ENCODE results near the gene CASZ1. TPM values are rescaled to one million over a fixed set of nuclear protein-coding genes. Genes with fewer than 3 reads are reported as not detected.

CASZ1 gene
- total RNA-seq, 1 donor from 2014 or later, result 3.4 TPM

GRCh38 chr1:10624256-10625050 is 172.0 kb downstream of the CASZ1 start:
- Mint-ChIP-seq H3K27me3 (ENCODE audit: insufficient read depth, low read depth) (peaks cover 3% of the 10 kb centered on the region), H3K36me3 (no peaks in the 10 kb centered on the region), H3K4me3 (no peak overlapping the region), H3K27ac (no peak overlapping the region), H3K9me3 (no peaks in the 10 kb centered on the region), H3K4me1 (peaks cover 12% of the 10 kb centered on the region)
- no peaks in the 10 kb centered on the region for H3K9me3 ChIP-seq (ENCODE audit: low read depth)
- H3K4me2 ChIP-seq, result no peak overlapping the region
- H3K79me2 ChIP-seq (ENCODE audit: low read depth), result no peaks in the 10 kb centered on the region
- no peak overlapping the region for H3K27ac ChIP-seq
- no peaks in the 10 kb centered on the region for H3F3A ChIP-seq (ENCODE audit: low read depth)
- no peak overlapping the region for H3K4me3 ChIP-seq
- TF ChIP-seq EZH2 (IDR thresholded peaks at IDR 0.05), result no peak
- no peaks in the 10 kb centered on the region for H3K27me3 ChIP-seq
- H3K4me1 ChIP-seq, result no peaks in the 10 kb centered on the region
- no peaks in the 10 kb centered on the region for H3K36me3 ChIP-seq
- H2AFZ ChIP-seq (replicated peaks), result no peak overlapping the region
- H4K20me1 ChIP-seq (ENCODE audit: low read depth), result peaks cover 8% of the 10 kb centered on the region
- no peak for DNase-seq (ENCODE audit: low spot score)
- no peak overlapping the region for H3K9ac ChIP-seq

- peaks cover 11% of the 10 kb centered on the region for H3K4me1 Mint-ChIP-seq
- no peaks in the 10 kb centered on the region for H3K9me3 Mint-ChIP-seq
- H3K27ac ChIP-seq, result no peak overlapping the region
- TF ChIP-seq, protein P1, sequence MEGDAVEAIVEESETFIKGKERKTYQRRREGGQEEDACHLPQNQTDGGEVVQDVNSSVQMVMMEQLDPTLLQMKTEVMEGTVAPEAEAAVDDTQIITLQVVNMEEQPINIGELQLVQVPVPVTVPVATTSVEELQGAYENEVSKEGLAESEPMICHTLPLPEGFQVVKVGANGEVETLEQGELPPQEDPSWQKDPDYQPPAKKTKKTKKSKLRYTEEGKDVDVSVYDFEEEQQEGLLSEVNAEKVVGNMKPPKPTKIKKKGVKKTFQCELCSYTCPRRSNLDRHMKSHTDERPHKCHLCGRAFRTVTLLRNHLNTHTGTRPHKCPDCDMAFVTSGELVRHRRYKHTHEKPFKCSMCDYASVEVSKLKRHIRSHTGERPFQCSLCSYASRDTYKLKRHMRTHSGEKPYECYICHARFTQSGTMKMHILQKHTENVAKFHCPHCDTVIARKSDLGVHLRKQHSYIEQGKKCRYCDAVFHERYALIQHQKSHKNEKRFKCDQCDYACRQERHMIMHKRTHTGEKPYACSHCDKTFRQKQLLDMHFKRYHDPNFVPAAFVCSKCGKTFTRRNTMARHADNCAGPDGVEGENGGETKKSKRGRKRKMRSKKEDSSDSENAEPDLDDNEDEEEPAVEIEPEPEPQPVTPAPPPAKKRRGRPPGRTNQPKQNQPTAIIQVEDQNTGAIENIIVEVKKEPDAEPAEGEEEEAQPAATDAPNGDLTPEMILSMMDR (IDR thresholded peaks at IDR 0.05), result no peak
- TF ChIP-seq EZH2phosphoT487 (IDR thresholded peaks at IDR 0.05), result no peak
- no peak for TF ChIP-seq EZH2 (IDR thresholded peaks at IDR 0.05)
- H3K4me2 ChIP-seq, result no peak overlapping the region
- no peak overlapping the region for H3K4me3 ChIP-seq
- H3K4me1 ChIP-seq, result no peaks in the 10 kb centered on the region
- H3K4me3 Mint-ChIP-seq, result no peak overlapping the region
- H3K27ac Mint-ChIP-seq, result no peak overlapping the region
- H3K27me3 ChIP-seq, result no peaks in the 10 kb centered on the region
- H3K9me3 ChIP-seq (ENCODE audit: low read depth), result no peaks in the 10 kb centered on the region
- peaks cover 3% of the 10 kb centered on the region for H3K27me3 Mint-ChIP-seq (ENCODE audit: insufficient read depth, low read depth)
- H3F3A ChIP-seq (ENCODE audit: low read depth), result no peaks in the 10 kb centered on the region
- no peak overlapping the region for H2AFZ ChIP-seq (replicated peaks)
- H3K36me3 ChIP-seq, result no peaks in the 10 kb centered on the region
- H3K79me2 ChIP-seq (ENCODE audit: low read depth), result no peaks in the 10 kb centered on the region
- no peak for DNase-seq (ENCODE audit: low spot score)
- no peaks in the 10 kb centered on the region for H3K36me3 Mint-ChIP-seq
- peaks cover 7% of the 10 kb centered on the region for H4K20me1 ChIP-seq (ENCODE audit: low read depth)
- no peak overlapping the region for H3K9ac ChIP-seq
These were observed 172.7 kb downstream of the CASZ1 start for GRCh38 chr1:10623686-10624145.

GRCh38 chr1:10622910-10623685 is 173.3 kb downstream of the CASZ1 start:
- Histone ChIP-seq H4K20me1 (ENCODE audit: low read depth) (peaks cover 7% of the 10 kb centered on the region), H3K4me1 (no peaks in the 10 kb centered on the region), H3K79me2 (ENCODE audit: low read depth) (no peaks in the 10 kb centered on the region), H3K4me3 (no peak overlapping the region), H3K36me3 (no peaks in the 10 kb centered on the region), H2AFZ (replicated peaks) (no peak overlapping the region), H3K9ac (no peak overlapping the region), H3K4me2 (no peak overlapping the region), H3K27me3 (no peaks in the 10 kb centered on the region), H3K9me3 (ENCODE audit: low read depth) (no peaks in the 10 kb centered on the region), H3K27ac (no peak overlapping the region), H3F3A (ENCODE audit: low read depth) (no peaks in the 10 kb centered on the region)
- Mint-ChIP-seq H3K4me1 (peaks cover 7% of the 10 kb centered on the region), H3K27me3 (ENCODE audit: insufficient read depth, low read depth) (peaks cover under 1% of the 10 kb centered on the region), H3K4me3 (no peak overlapping the region), H3K27ac (no peak overlapping the region), H3K9me3 (no peaks in the 10 kb centered on the region), H3K36me3 (no peaks in the 10 kb centered on the region)
- DNase-seq (ENCODE audit: low spot score), result no peak
- no peak for TF ChIP-seq EZH2 (IDR thresholded peaks at IDR 0.05)
- TF ChIP-seq, protein P1 (IDR thresholded peaks at IDR 0.05), result no peak
- TF ChIP-seq EZH2phosphoT487 (IDR thresholded peaks at IDR 0.05), result no peak

Measured in neural progenitor cell (in vitro differentiated cells).